ENCODE measurements around the gene CPED1. TPM values are rescaled to one million over a fixed set of nuclear protein-coding genes. Genes with fewer than 3 reads are reported as not detected.

Gene CPED1
- total RNA-seq, 5 donors from 2014 or later (not counting 1 experiment from before 2014, with no cell fraction given): 0.73 to 1.4 (median 0.96) TPM; not detected in 2

GRCh38 chr7:121085922-121086321 is 97.4 kb downstream of the CPED1 start:
- no peak overlapping the region for H3K27ac ChIP-seq (ENCODE audit: low read length)
- DNase-seq (no peak), ATAC-seq (replicated peaks in 1 of 4) (no peak)
- H3K36me3 ChIP-seq (ENCODE audit: control insufficient read depth in 2 of 2, extremely low read depth in 1 of 2, insufficient read depth in 1 of 2, low read length in 1 of 2): no peaks in the 10 kb centered on the region
- Mint-ChIP-seq H3K9me3 (no peaks in the 10 kb centered on the region), H3K27ac (no peak overlapping the region), H3K27me3 (peaks cover 3 to 5% of the 10 kb centered on the region in 2 donors), H3K4me1 (no peaks in the 10 kb centered on the region), H3K36me3 (no peaks in the 10 kb centered on the region), H3K4me3 (no peak overlapping the region)
- peaks cover 0 to 3% of the 10 kb centered on the region in 2 experiments for H3K27me3 ChIP-seq (replicated peaks in 1 of 2; ENCODE audit: control insufficient read depth in 2 of 2, extremely low read depth in 1 of 2, insufficient read depth in 2 of 2, low read length in 1 of 2)
- ChIA-PET CTCF (no interaction called here), POLR2A (no interaction called here)
- no peaks in the 10 kb centered on the region for H3K9me3 ChIP-seq
- H3K4me3 ChIP-seq (ENCODE audit: control insufficient read depth in 1 of 2, extremely low read depth in 1 of 2, low read length in 1 of 2): no peak overlapping the region
- no CpG with 5 or more reads among the region's 3 CpGs for WGBS (ENCODE audit: insufficient coverage)
- H3K4me1 ChIP-seq (ENCODE audit: control insufficient read depth in 1 of 2, extremely low read depth in 1 of 2, insufficient read depth in 2 of 2, low read length in 2 of 2): no peaks in the 10 kb centered on the region

- Histone ChIP-seq H3K9me3 (no peaks in the 10 kb centered on the region), H3K36me3 (ENCODE audit: control insufficient read depth in 2 of 2, extremely low read depth in 1 of 2, insufficient read depth in 1 of 2, low read length in 1 of 2) (no peaks in the 10 kb centered on the region), H3K27ac (ENCODE audit: low read length) (no peak overlapping the region), H3K4me1 (ENCODE audit: control insufficient read depth in 1 of 2, extremely low read depth in 1 of 2, insufficient read depth in 2 of 2, low read length in 2 of 2) (no peaks in the 10 kb centered on the region), H3K4me3 (ENCODE audit: control insufficient read depth in 1 of 2, extremely low read depth in 1 of 2, low read length in 1 of 2) (no peak overlapping the region), H3K27me3 (replicated peaks in 1 of 2; ENCODE audit: control insufficient read depth in 2 of 2, extremely low read depth in 1 of 2, insufficient read depth in 2 of 2, low read length in 1 of 2) (peaks cover 0 to 3% of the 10 kb centered on the region in 2 experiments)
- H3K27me3 Mint-ChIP-seq: peaks cover 0 to 5% of the 10 kb centered on the region in 2 donors
- H3K4me1 Mint-ChIP-seq: no peaks in the 10 kb centered on the region
- DNase-seq (no peak), ATAC-seq (replicated peaks in 1 of 4) (no peak)
- H3K9me3 Mint-ChIP-seq: no peaks in the 10 kb centered on the region
- no peaks in the 10 kb centered on the region for H3K36me3 Mint-ChIP-seq
- POLR2A ChIA-PET: no interaction called here
- H3K4me3 Mint-ChIP-seq: no peak overlapping the region
- CTCF ChIA-PET: no interaction called here
- H3K27ac Mint-ChIP-seq: no peak overlapping the region
These were observed 100.4 kb downstream of the CPED1 start for GRCh38 chr7:121088870-121089269.

- no peaks in the 10 kb centered on the region for H3K27me3 ChIP-seq (replicated peaks in 1 of 2; ENCODE audit: control insufficient read depth in 2 of 2, extremely low read depth in 1 of 2, insufficient read depth in 2 of 2, low read length in 1 of 2)
- no peak overlapping the region for H3K4me3 ChIP-seq (ENCODE audit: control insufficient read depth in 1 of 2, extremely low read depth in 1 of 2, low read length in 1 of 2)
- no peaks in the 10 kb centered on the region for H3K36me3 Mint-ChIP-seq
- no peaks in the 10 kb centered on the region for H3K9me3 Mint-ChIP-seq
- WGBS (ENCODE audit: insufficient coverage): no CpG with 5 or more reads among the region's 2 CpGs
- CTCF ChIA-PET: no interaction called here
- H3K4me1 Mint-ChIP-seq: no peaks in the 10 kb centered on the region
- H3K27me3 Mint-ChIP-seq: no peaks in the 10 kb centered on the region
- no peak overlapping the region for H3K27ac Mint-ChIP-seq
- ATAC-seq (replicated peaks in 1 of 4) (no peak), DNase-seq (no peak)
- H3K9me3 ChIP-seq: no peaks in the 10 kb centered on the region
- POLR2A ChIA-PET: no interaction called here
- H3K36me3 ChIP-seq (ENCODE audit: control insufficient read depth in 2 of 2, extremely low read depth in 1 of 2, insufficient read depth in 1 of 2, low read length in 1 of 2): no peaks in the 10 kb centered on the region
- H3K27ac ChIP-seq (ENCODE audit: low read length): no peak overlapping the region
- H3K4me1 ChIP-seq (ENCODE audit: control insufficient read depth in 1 of 2, extremely low read depth in 1 of 2, insufficient read depth in 2 of 2, low read length in 2 of 2): no peaks in the 10 kb centered on the region
- H3K4me3 Mint-ChIP-seq: no peak overlapping the region
These were observed 106.3 kb downstream of the CPED1 start for GRCh38 chr7:121094829-121095228.

- 85% methylated on average over 2 of the region's 4 CpGs for WGBS (ENCODE audit: insufficient coverage)
- POLR2A ChIA-PET: no interaction called here
- no peak for ATAC-seq (replicated peaks in 1 of 4)
- no peak for DNase-seq
- H3K9me3 Mint-ChIP-seq: no peaks in the 10 kb centered on the region
- Histone ChIP-seq H3K4me1 (ENCODE audit: control insufficient read depth in 1 of 2, extremely low read depth in 1 of 2, insufficient read depth in 2 of 2, low read length in 2 of 2) (no peaks in the 10 kb centered on the region), H3K27me3 (replicated peaks in 1 of 2; ENCODE audit: control insufficient read depth in 2 of 2, extremely low read depth in 1 of 2, insufficient read depth in 2 of 2, low read length in 1 of 2) (no peaks in the 10 kb centered on the region), H3K4me3 (ENCODE audit: control insufficient read depth in 1 of 2, extremely low read depth in 1 of 2, low read length in 1 of 2) (no peak overlapping the region), H3K36me3 (ENCODE audit: control insufficient read depth in 2 of 2, extremely low read depth in 1 of 2, insufficient read depth in 1 of 2, low read length in 1 of 2) (no peaks in the 10 kb centered on the region), H3K9me3 (no peaks in the 10 kb centered on the region), H3K27ac (ENCODE audit: low read length) (no peak overlapping the region)
- H3K27me3 Mint-ChIP-seq: peaks cover 0 to 4% of the 10 kb centered on the region in 2 donors
- CTCF ChIA-PET: interaction anchor here in 1 of 2 donors (0.5 kb wide), 1 partner anchor 26 kb away, joined by 6 read pairs; no protein-coding TSS in a partner anchor
- H3K36me3 Mint-ChIP-seq: no peaks in the 10 kb centered on the region
- H3K4me3 Mint-ChIP-seq: no peak overlapping the region
- H3K4me1 Mint-ChIP-seq: no peaks in the 10 kb centered on the region
- H3K27ac Mint-ChIP-seq: no peak overlapping the region
These were observed 109.1 kb downstream of the CPED1 start for GRCh38 chr7:121097577-121097976.

GRCh38 chr7:121099572-121099971 is 111.1 kb downstream of the CPED1 start:
- ChIA-PET POLR2A (interaction anchor here in 1 of 2 donors (0.6 kb wide), 1 partner anchor 403 kb away, joined by 3 read pairs; no protein-coding TSS in a partner anchor), CTCF (interaction anchor here (0.6 to 1.4 kb wide), 5 partner anchors 9 to 479 kb away, joined by 3 to 8 read pairs (median 5); no protein-coding TSS in a partner anchor)
- Histone ChIP-seq H3K4me3 (ENCODE audit: control insufficient read depth in 1 of 2, extremely low read depth in 1 of 2, low read length in 1 of 2) (no peak overlapping the region), H3K9me3 (no peaks in the 10 kb centered on the region), H3K4me1 (ENCODE audit: control insufficient read depth in 1 of 2, extremely low read depth in 1 of 2, insufficient read depth in 2 of 2, low read length in 2 of 2) (no peaks in the 10 kb centered on the region), H3K36me3 (ENCODE audit: control insufficient read depth in 2 of 2, extremely low read depth in 1 of 2, insufficient read depth in 1 of 2, low read length in 1 of 2) (no peaks in the 10 kb centered on the region), H3K27me3 (replicated peaks in 1 of 2; ENCODE audit: control insufficient read depth in 2 of 2, extremely low read depth in 1 of 2, insufficient read depth in 2 of 2, low read length in 1 of 2) (no peaks in the 10 kb centered on the region), H3K27ac (ENCODE audit: low read length) (no peak overlapping the region)
- Mint-ChIP-seq H3K27ac (no peak overlapping the region), H3K4me1 (no peaks in the 10 kb centered on the region), H3K36me3 (no peaks in the 10 kb centered on the region), H3K9me3 (no peaks in the 10 kb centered on the region), H3K27me3 (peaks cover 0 to 4% of the 10 kb centered on the region in 2 donors), H3K4me3 (no peak overlapping the region)
- DNase-seq (no peak), ATAC-seq (replicated peaks in 1 of 4) (no peak)
- WGBS (ENCODE audit: insufficient coverage): 56% methylated on average over 2 of the region's 8 CpGs

- no peaks in the 10 kb centered on the region for H3K9me3 ChIP-seq
- no peak overlapping the region for H3K4me3 Mint-ChIP-seq
- no peak overlapping the region for H3K4me3 ChIP-seq (ENCODE audit: control insufficient read depth in 1 of 2, extremely low read depth in 1 of 2, low read length in 1 of 2)
- no peaks in the 10 kb centered on the region for H3K9me3 Mint-ChIP-seq
- POLR2A ChIA-PET: no interaction called here
- ATAC-seq (replicated peaks in 1 of 4): no peak
- no peak for DNase-seq
- H3K27me3 ChIP-seq (replicated peaks in 1 of 2; ENCODE audit: control insufficient read depth in 2 of 2, extremely low read depth in 1 of 2, insufficient read depth in 2 of 2, low read length in 1 of 2): no peaks in the 10 kb centered on the region
- no peaks in the 10 kb centered on the region for H3K36me3 ChIP-seq (ENCODE audit: control insufficient read depth in 2 of 2, extremely low read depth in 1 of 2, insufficient read depth in 1 of 2, low read length in 1 of 2)
- H3K36me3 Mint-ChIP-seq: no peaks in the 10 kb centered on the region
- H3K4me1 ChIP-seq (ENCODE audit: control insufficient read depth in 1 of 2, extremely low read depth in 1 of 2, insufficient read depth in 2 of 2, low read length in 2 of 2): no peaks in the 10 kb centered on the region
- peaks cover 3 to 4% of the 10 kb centered on the region in 2 donors for H3K27me3 Mint-ChIP-seq
- CTCF ChIA-PET: interaction anchor here in 1 of 2 donors (0.9 to 1.4 kb wide), 2 partner anchors 8 to 112 kb away, joined by 4 to 5 read pairs; no protein-coding TSS in a partner anchor
- H3K27ac Mint-ChIP-seq: no peak overlapping the region
- no peak overlapping the region for H3K27ac ChIP-seq (ENCODE audit: low read length)
- no peaks in the 10 kb centered on the region for H3K4me1 Mint-ChIP-seq
These were observed 112.6 kb downstream of the CPED1 start for GRCh38 chr7:121101083-121101482.

GRCh38 chr7:121101621-121102020 is 113.1 kb downstream of the CPED1 start:
- ChIA-PET POLR2A (no interaction called here), CTCF (no interaction called here)
- H3K9me3 ChIP-seq: no peaks in the 10 kb centered on the region
- no peak overlapping the region for H3K27ac ChIP-seq (ENCODE audit: low read length)
- H3K27ac Mint-ChIP-seq: no peak overlapping the region
- no peaks in the 10 kb centered on the region for H3K9me3 Mint-ChIP-seq
- H3K27me3 Mint-ChIP-seq: peaks cover 3 to 5% of the 10 kb centered on the region in 2 donors
- DNase-seq: no peak
- no peak overlapping the region for H3K4me3 Mint-ChIP-seq
- no peaks in the 10 kb centered on the region for H3K27me3 ChIP-seq (replicated peaks in 1 of 2; ENCODE audit: control insufficient read depth in 2 of 2, extremely low read depth in 1 of 2, insufficient read depth in 2 of 2, low read length in 1 of 2)
- H3K36me3 ChIP-seq (ENCODE audit: control insufficient read depth in 2 of 2, extremely low read depth in 1 of 2, insufficient read depth in 1 of 2, low read length in 1 of 2): no peaks in the 10 kb centered on the region
- H3K4me1 Mint-ChIP-seq: no peaks in the 10 kb centered on the region
- H3K36me3 Mint-ChIP-seq: no peaks in the 10 kb centered on the region
- no CpG with 5 or more reads among the region's 2 CpGs for WGBS (ENCODE audit: insufficient coverage)
- no peak overlapping the region for H3K4me3 ChIP-seq (ENCODE audit: control insufficient read depth in 1 of 2, extremely low read depth in 1 of 2, low read length in 1 of 2)
- no peak for ATAC-seq (replicated peaks in 1 of 4)
- H3K4me1 ChIP-seq (ENCODE audit: control insufficient read depth in 1 of 2, extremely low read depth in 1 of 2, insufficient read depth in 2 of 2, low read length in 2 of 2): no peaks in the 10 kb centered on the region
